Mesangial cell (primary cell): ENCODE data around the gene NUP62. TPM values are rescaled to one million over a fixed set of nuclear protein-coding genes. Genes with fewer than 3 reads are reported as not detected.

Experiments used
- total RNA-seq: library from RNA; depleted of rRNA; stranded (reverse); fragments of >200 nt; gene quantifications from 2 replicates; pipeline ENCODE4 v1.2.3, GENCODE V29; 2015

NUP62 gene
- 43.6 and 92.2 TPM in 2 replicates for total RNA-seq

GRCh38 chr19:49929121-49929610 is at the start of gene NUP62, which contains the start of gene ATF5:
Gene NUP62, minus strand, starts transcription at chr19:49929504. Its CDS starts 19,697 bp downstream, at chr19:49909807.
Gene ATF5, plus strand, starts transcription at chr19:49929205. Its CDS starts 1,646 bp downstream, at chr19:49930851.

GRCh38 chr19:49960980-49961379 is 31.7 kb upstream of the NUP62 start, which contains the start of gene SIGLEC11:
Gene SIGLEC11, minus strand, starts transcription at chr19:49961172. Its CDS starts 91 bp downstream, at chr19:49961081.

GRCh38 chr19:49896863-49897621 is 32.3 kb downstream of the NUP62 start, which contains the start of gene IL4I1:
Gene IL4I1, minus strand, starts transcription at chr19:49896887. Its CDS starts 727 bp downstream, at chr19:49896160.

GRCh38 chr19:49877020-49877878 is 52.1 kb downstream of the NUP62 start, which contains the start of the genes AKT1S1 and TBC1D17:
Gene AKT1S1, minus strand, starts transcription at chr19:49877355. Its CDS starts 4,060 bp downstream, at chr19:49873295.
Gene TBC1D17, plus strand, starts transcription at chr19:49877702. Its CDS starts 22 bp downstream, at chr19:49877724.

GRCh38 chr19:49866933-49867782 is 62.1 kb downstream of the NUP62 start, which contains the start of gene PNKP:
Gene PNKP, minus strand, starts transcription at chr19:49867576. Its CDS starts 372 bp downstream, at chr19:49867204.

Other genes with a start within 250 kb of the NUP62 start
- 0.38 and 0.49 TPM in 2 replicates for gene ADM5, start 239.9 kb downstream of the NUP62 start, total RNA-seq
- gene CPT1C, start 238.4 kb downstream of the NUP62 start, total RNA-seq, result 4.4 and 30.8 TPM in 2 replicates
- gene TSKS, start 166.2 kb downstream of the NUP62 start, total RNA-seq, result not detected in 2 replicates
- gene AP2A1, start 162.5 kb downstream of the NUP62 start, total RNA-seq, result 149 and 166 TPM in 2 replicates
- 22.3 and 33.6 TPM in 2 replicates for gene FUZ, start 116.2 kb downstream of the NUP62 start, total RNA-seq
- 36.0 and 48.4 TPM in 2 replicates for gene MED25, start 111.2 kb downstream of the NUP62 start, total RNA-seq
- gene PTOV1, start 78.3 kb downstream of the NUP62 start, total RNA-seq, result 106 and 159 TPM in 2 replicates
- gene PNKP, start 61.9 kb downstream of the NUP62 start, total RNA-seq, result 47.2 and 60.3 TPM in 2 replicates
- gene AKT1S1, start 52.1 kb downstream of the NUP62 start, total RNA-seq, result 36.3 and 38.9 TPM in 2 replicates
- gene TBC1D17, start 51.8 kb downstream of the NUP62 start, total RNA-seq, result 24.3 and 39.8 TPM in 2 replicates
- gene IL4I1, start 32.6 kb downstream of the NUP62 start, total RNA-seq, result 2.3 and 4.4 TPM in 2 replicates
- gene ATF5, start 299 bp downstream of the NUP62 start, total RNA-seq, result 9.9 and 11.8 TPM in 2 replicates
- not detected in 2 replicates for gene SIGLEC11, start 31.7 kb upstream of the NUP62 start, total RNA-seq
- 29.7 and 30.7 TPM in 2 replicates for gene VRK3, start 95.9 kb upstream of the NUP62 start, total RNA-seq
- gene ZNF473, start 96.5 kb upstream of the NUP62 start, total RNA-seq, result 3.9 and 5.7 TPM in 2 replicates
- gene IZUMO2, start 233.8 kb upstream of the NUP62 start, total RNA-seq, result not detected in 2 replicates